Measurements from ENCODE around the gene MBD3L4. TPM values are rescaled to one million over a fixed set of nuclear protein-coding genes. Genes with fewer than 3 reads are reported as not detected.

Gene MBD3L4
- total and polyA plus RNA-seq, 2 donors (not counting 3 experiments of a cell fraction or from before 2014, with no cell fraction given): not detected

- TF ChIP-seq FOS (IDR thresholded peaks at IDR 0.05; ENCODE audit: borderline replicate concordance, insufficient read depth, low read length): no peak
- TF ChIP-seq CTCF (IDR thresholded peaks at IDR 0.05; ENCODE audit: extremely low read depth in 1 of 2, insufficient read depth in 1 of 2, low read depth in 1 of 2, low read length in 2 of 2): no peak
- no peak for TF ChIP-seq EZH2 (IDR thresholded peaks at IDR 0.05; ENCODE audit: borderline replicate concordance, low read depth, low read length, severe bottlenecking)
- TF ChIP-seq GATA2 (IDR thresholded peaks at IDR 0.05; ENCODE audit: insufficient read depth, insufficient read length, low read depth, low read length): no peak
- no peak for TF ChIP-seq JUN (IDR thresholded peaks at IDR 0.05; ENCODE audit: borderline replicate concordance, insufficient read depth, insufficient read length, low read depth)
- no peak for TF ChIP-seq MAX (IDR thresholded peaks at IDR 0.05; ENCODE audit: insufficient read depth, insufficient read length)
- no peak for TF ChIP-seq MYC (IDR thresholded peaks at IDR 0.05; ENCODE audit: low read depth, low read length)
- H3K79me2 ChIP-seq (ENCODE audit: control insufficient read depth, insufficient read depth, low read length): no peaks in the 10 kb centered on the region
- no peaks in the 10 kb centered on the region for H3K4me1 ChIP-seq (ENCODE audit: control insufficient read depth, extremely low read depth, insufficient read depth, low read length)
- no peak overlapping the region for H3K9ac ChIP-seq (replicated peaks; ENCODE audit: extremely low read depth, insufficient read depth, low read length)
- no peak overlapping the region for H3K4me2 ChIP-seq (ENCODE audit: insufficient read depth, low read length)
- ChIA-PET CTCF (no interaction called here), POLR2A (no interaction called here)
- no peak for FAIRE-seq
- no peaks in the 10 kb centered on the region for H4K20me1 ChIP-seq (replicated peaks; ENCODE audit: control insufficient read depth, extremely low read depth, insufficient read depth, low read length)
- no peaks in the 10 kb centered on the region for H3K9me3 ChIP-seq (replicated peaks; ENCODE audit: control insufficient read depth, insufficient read depth, low read length)
- H3K27ac ChIP-seq (ENCODE audit: insufficient read depth, low read depth, low read length): no peak overlapping the region
- H3K4me3 ChIP-seq (replicated peaks in 1 of 3; ENCODE audit: insufficient read depth in 1 of 3, low read depth in 1 of 3, low read length in 3 of 3): no peak overlapping the region
- no peaks in the 10 kb centered on the region for H3K36me3 ChIP-seq (ENCODE audit: control insufficient read depth in 2 of 2, extremely low read depth in 1 of 2, insufficient read depth in 2 of 2, low read length in 2 of 2)
- no peaks in the 10 kb centered on the region for H3K9me1 ChIP-seq (replicated peaks; ENCODE audit: control insufficient read depth, extremely low read depth, insufficient read depth, low read length)
- intact Hi-C loops (cut with micrococcal nuclease) (no loop called here), dilution Hi-C loops (cut with MboI; ENCODE audit: extremely low pct_ligation_motif_present, low sequenced_read_pairs) (no loop called here)
- H3K27me3 ChIP-seq (ENCODE audit: control insufficient read depth in 2 of 2, insufficient read depth in 2 of 2, low read length in 2 of 2): no peaks in the 10 kb centered on the region
- H2AFZ ChIP-seq (ENCODE audit: low read depth, low read length): no peak overlapping the region
- DNase-seq (ENCODE audit: low read depth, low spot score): no peak
- BruUV-seq (replicated peaks): no TSS peak
Observed at GRCh38 chr19:6996810-6997209, 43.2 kb downstream of the MBD3L4 start.

Measured in endothelial cell of umbilical vein (primary cell).